Calu3 (cell line): Measurements from ENCODE around the gene TCEAL9. TPM values are rescaled to one million over a fixed set of nuclear protein-coding genes. Genes with fewer than 3 reads are reported as not detected.

Experiments used
- BruUV-seq: library from RNA; stranded (reverse); fragments of 400-500 nt; replicated peaks from 2 replicates; lab custom pipeline; 2021; lab: Mats Ljungman, UMichigan
- CTCF ChIA-PET: fragments of 300-600 bp; sonication (Branson Sonifier 250); formaldehyde crosslinking; loops from one replicate; lab custom pipeline; 2022; ENCODE audit warnings: antibody characterized with exemption; lab: Charles Lee
- DNase-seq: peaks from one replicate; pipeline ENCODE4 v3.0.0; 2022
- H3K27ac Mint-ChIP-seq: one replicate; pipeline ENCODE4 v1.8.0; 2022; ENCODE audit warnings: mixed read lengths; ENCODE audit not compliant: unreplicated experiment
- H3K27me3 Mint-ChIP-seq: one replicate; pipeline ENCODE4 v1.8.0; 2022; ENCODE audit warnings: mixed read lengths; ENCODE audit not compliant: unreplicated experiment
- H3K36me3 Mint-ChIP-seq: one replicate; pipeline ENCODE4 v1.8.0; 2022; ENCODE audit warnings: mild to moderate bottlenecking, moderate library complexity, mixed read lengths; ENCODE audit not compliant: insufficient read depth, unreplicated experiment
- H3K4me1 Mint-ChIP-seq: one replicate; pipeline ENCODE4 v1.8.0; 2022; ENCODE audit warnings: mild to moderate bottlenecking, low read depth, mixed read lengths; ENCODE audit not compliant: unreplicated experiment
- H3K4me3 Mint-ChIP-seq: one replicate; pipeline ENCODE4 v1.8.0; 2022; ENCODE audit warnings: mild to moderate bottlenecking, low read depth, moderate library complexity, mixed read lengths; ENCODE audit not compliant: unreplicated experiment
- H3K9me3 Mint-ChIP-seq: one replicate; pipeline ENCODE4 v1.8.0; 2022; ENCODE audit warnings: low read depth, mixed read lengths; ENCODE audit not compliant: unreplicated experiment
- intact Hi-C: fragments of 100-400 bp; cut with micrococcal nuclease; formaldehyde crosslinking; loops from one replicate; pipeline ENCODE4 v1.10.0; 2022; ENCODE audit not compliant: unreplicated experiment
- total RNA-seq: library from RNA; stranded (reverse); gene quantifications from 2 replicates; pipeline ENCODE4 v1.2.3, GENCODE V29; 2022
- TF ChIP-seq, protein P1 (sequence below): fragments of 200-600 bp; IDR thresholded peaks from one replicate; pipeline ENCODE4 v1.8.0; 2022; ENCODE audit warnings: antibody characterized with exemption; ENCODE audit not compliant: unreplicated experiment

Gene TCEAL9
- total RNA-seq, 1 experiment from 2014 or later = 36.9 TPM

DNA sequence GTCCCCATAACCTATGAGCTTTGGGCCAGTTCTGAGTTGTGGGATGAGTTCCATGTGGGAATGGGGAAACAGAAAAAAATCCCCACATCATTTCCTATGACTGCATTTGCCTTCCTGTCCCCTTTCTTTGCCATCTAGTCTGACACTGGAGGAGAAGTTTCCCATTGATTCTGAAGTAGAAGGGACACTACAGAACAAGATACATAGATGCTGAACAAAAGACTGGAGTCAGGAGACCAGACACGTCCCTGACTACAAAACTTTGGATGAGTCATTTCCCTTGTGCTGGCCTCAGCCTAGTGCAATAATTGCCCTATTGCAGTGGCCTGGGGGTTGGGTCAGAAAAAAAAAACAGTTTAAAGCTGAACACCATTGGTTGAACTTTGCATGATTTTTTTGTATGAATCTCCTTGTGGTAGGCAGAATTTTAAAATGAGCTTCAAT, 42.1 kb downstream of the TCEAL9 start:
- intact Hi-C loops = no loop called here
- Mint-ChIP-seq H3K4me3 (no peak overlapping the region), H3K36me3 (no peaks in the 10 kb centered on the region), H3K4me1 (peaks cover 6% of the 10 kb centered on the region), H3K27me3 (no peaks in the 10 kb centered on the region), H3K27ac (no peak overlapping the region), H3K9me3 (no peaks in the 10 kb centered on the region)
- no TSS peak for BruUV-seq
- CTCF ChIA-PET = no interaction called here
- TF ChIP-seq, protein P1, sequence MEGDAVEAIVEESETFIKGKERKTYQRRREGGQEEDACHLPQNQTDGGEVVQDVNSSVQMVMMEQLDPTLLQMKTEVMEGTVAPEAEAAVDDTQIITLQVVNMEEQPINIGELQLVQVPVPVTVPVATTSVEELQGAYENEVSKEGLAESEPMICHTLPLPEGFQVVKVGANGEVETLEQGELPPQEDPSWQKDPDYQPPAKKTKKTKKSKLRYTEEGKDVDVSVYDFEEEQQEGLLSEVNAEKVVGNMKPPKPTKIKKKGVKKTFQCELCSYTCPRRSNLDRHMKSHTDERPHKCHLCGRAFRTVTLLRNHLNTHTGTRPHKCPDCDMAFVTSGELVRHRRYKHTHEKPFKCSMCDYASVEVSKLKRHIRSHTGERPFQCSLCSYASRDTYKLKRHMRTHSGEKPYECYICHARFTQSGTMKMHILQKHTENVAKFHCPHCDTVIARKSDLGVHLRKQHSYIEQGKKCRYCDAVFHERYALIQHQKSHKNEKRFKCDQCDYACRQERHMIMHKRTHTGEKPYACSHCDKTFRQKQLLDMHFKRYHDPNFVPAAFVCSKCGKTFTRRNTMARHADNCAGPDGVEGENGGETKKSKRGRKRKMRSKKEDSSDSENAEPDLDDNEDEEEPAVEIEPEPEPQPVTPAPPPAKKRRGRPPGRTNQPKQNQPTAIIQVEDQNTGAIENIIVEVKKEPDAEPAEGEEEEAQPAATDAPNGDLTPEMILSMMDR = no peak
- DNase-seq = peak; percentile 16

DNA sequence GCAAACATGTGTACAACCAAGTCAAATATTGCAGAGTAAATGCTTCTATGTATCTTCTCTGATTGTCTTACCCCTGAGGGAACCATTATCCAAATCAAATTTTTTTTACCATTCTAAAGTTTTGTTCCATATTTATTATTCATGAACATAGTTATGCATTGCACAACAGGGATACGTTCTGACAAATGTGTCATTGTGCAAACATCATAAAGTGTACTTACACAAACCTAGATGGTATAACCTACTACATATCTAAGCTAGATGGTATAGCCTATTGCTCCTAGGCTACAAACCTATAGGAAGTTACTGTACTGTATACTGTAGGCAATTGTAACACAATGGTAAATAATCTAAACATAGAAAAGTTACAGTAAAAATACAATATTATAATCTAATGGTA, 43.4 kb downstream of the TCEAL9 start:
- Mint-ChIP-seq H3K9me3 (no peaks in the 10 kb centered on the region), H3K4me3 (no peak overlapping the region), H3K27ac (no peak overlapping the region), H3K4me1 (peaks cover 12% of the 10 kb centered on the region), H3K27me3 (no peaks in the 10 kb centered on the region), H3K36me3 (peaks cover 6% of the 10 kb centered on the region)
- no peak for DNase-seq
- TF ChIP-seq, protein P1 = no peak
- BruUV-seq = no TSS peak
- intact Hi-C loops = no loop called here
- CTCF ChIA-PET = no interaction called here

GRCh38 chrX:103400931-103401330, 44.6 kb downstream of the TCEAL9 start:
- Mint-ChIP-seq H3K9me3 (no peaks in the 10 kb centered on the region), H3K27ac (no peak overlapping the region), H3K36me3 (peaks cover 9% of the 10 kb centered on the region), H3K4me1 (peaks cover 23% of the 10 kb centered on the region), H3K27me3 (no peaks in the 10 kb centered on the region), H3K4me3 (no peak overlapping the region)
- CTCF ChIA-PET = no interaction called here
- TF ChIP-seq, protein P1 = no peak
- intact Hi-C loops = no loop called here
- BruUV-seq = no TSS peak
- DNase-seq = no peak

GRCh38 chrX:103404231-103405008, 48.1 kb downstream of the TCEAL9 start:
- CTCF ChIA-PET = no interaction called here
- peak; percentile 71 for DNase-seq
- no peaks in the 10 kb centered on the region for H3K9me3 Mint-ChIP-seq
- H3K36me3 Mint-ChIP-seq = peaks cover 9% of the 10 kb centered on the region
- no peaks in the 10 kb centered on the region for H3K27me3 Mint-ChIP-seq
- peak overlapping the region; percentile 97 for H3K27ac Mint-ChIP-seq
- intact Hi-C loops = no loop called here
- BruUV-seq = no TSS peak
- H3K4me1 Mint-ChIP-seq = peaks cover 17% of the 10 kb centered on the region
- H3K4me3 Mint-ChIP-seq = peak overlapping the region; percentile 90
- TF ChIP-seq, protein P1 = no peak
